GM21381 (cell line): ENCODE measurements around the gene CIB4.

Source experiments
- ATAC-seq: cut with Tn5 transposase; IDR thresholded peaks from one replicate; pipeline ENCODE4 v1.9.1; 2021; ENCODE audit warnings: mild to moderate bottlenecking, moderate library complexity; ENCODE audit not compliant: unreplicated experiment

Gene CIB4

DNA sequence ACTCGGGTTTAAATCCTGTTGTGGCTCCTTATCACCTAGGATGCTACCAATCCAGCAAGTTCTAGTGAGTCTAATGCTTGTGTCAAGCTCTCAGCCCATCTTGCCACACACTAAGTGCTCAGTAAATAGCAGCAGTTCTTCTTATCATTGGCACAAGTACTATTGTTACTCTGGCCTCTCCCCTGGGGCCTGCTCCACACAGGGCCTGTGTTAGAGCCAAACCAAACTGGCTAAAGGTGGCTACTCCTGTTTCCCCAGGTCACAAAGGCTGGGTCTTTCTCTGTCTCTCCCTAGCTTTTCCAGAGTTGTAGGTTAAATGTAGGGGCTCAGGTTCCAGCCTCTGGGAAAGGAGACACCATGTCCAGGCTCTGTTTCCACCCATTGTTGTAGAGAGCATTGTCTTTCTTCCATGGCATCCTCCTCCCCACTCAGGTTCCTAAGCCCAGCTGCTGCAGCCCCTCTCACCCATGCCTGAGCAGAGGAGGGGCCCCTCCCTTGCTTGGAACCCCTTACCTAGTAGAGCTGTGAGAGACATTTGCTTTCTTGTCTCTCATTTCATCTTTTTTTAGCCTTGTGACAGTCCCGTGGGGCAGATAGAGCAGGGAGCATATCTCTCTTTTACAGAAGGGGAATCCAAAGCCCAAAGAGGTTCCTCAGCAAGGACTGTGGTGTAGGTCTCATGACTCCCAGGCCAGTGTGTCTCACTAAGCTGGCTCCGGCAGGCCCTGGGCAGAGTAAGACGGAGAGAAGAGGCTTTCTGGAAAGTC lies 106.9 kb downstream of the CIB4 start:
- no peak for ATAC-seq

DNA sequence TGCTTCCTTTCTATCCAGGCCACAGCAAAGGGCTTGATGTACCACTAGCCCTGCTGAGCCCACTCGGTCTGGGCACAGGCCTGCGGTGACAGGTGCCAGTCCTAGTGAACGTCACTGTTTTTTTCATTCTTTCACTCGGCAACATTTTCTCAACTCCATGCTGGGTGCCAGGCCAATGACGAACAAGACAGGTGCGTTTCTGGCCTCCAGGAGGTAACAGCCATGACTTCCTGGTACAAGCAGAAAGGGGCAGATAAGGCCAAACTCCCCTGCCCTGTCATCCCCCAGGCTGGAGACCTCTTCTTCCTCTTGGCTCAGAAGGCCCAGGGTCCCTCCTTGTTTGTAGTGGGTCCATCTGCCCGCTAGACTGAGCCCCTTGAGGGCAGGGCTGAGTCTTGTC lies 107.5 kb downstream of the CIB4 start:
- ATAC-seq = no peak

DNA sequence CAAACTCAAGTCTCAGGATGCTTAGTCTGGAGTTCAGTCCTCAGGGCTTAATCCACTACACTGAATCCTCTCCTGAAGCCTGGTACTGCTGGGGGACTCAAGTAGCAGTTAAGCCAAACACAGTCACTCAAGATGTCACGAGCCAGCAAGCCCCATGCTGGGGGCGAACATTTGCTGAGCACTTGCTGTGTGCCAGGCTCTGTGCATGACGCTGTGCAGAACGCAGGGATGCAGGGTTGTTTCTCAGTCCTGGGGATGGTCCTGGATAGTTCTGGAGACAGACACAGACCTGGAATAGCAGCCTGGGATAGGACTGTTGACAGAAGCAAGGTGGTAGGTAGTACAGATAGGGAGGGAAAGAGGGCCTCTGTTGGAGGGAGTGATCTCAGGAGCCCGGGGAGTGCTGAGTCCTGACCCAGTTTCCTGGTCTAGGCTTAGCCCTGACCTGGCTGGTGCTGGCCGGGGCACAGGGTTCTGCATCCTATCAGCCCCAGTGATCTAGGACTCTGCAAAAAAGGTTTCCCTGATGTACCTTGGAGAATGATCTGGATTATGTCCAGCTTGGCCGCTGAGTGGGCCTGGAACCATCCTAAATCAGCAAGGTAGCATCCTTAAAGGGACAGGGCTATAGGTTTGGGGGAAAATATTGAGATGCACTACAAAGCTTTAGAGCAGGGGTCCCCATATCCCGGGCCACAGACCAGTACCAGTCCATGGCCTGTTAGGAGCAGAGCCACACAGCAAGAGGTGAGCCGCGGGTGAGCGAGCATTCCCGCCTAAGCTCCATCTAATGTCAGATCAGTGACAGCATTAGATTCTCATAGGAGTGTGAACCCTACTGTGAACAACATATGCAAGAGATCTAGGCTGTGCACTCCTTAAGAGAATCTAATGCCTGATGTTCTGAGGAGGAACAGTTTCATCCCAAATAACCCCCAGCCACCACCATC lies 108.6 kb downstream of the CIB4 start:
- ATAC-seq = no peak
